AG08395 (cell line): ENCODE measurements around the gene NPAS3.

ENCODE experiments used
- DNase-seq: peaks from one replicate; pipeline ENCODE4 v3.0.0; 2012; ENCODE audit warnings: mixed read lengths, low spot score

NPAS3 gene

GRCh38 chr14:33449268-33449667, 510.6 kb downstream of the NPAS3 start:
- DNase-seq = no peak

DNA sequence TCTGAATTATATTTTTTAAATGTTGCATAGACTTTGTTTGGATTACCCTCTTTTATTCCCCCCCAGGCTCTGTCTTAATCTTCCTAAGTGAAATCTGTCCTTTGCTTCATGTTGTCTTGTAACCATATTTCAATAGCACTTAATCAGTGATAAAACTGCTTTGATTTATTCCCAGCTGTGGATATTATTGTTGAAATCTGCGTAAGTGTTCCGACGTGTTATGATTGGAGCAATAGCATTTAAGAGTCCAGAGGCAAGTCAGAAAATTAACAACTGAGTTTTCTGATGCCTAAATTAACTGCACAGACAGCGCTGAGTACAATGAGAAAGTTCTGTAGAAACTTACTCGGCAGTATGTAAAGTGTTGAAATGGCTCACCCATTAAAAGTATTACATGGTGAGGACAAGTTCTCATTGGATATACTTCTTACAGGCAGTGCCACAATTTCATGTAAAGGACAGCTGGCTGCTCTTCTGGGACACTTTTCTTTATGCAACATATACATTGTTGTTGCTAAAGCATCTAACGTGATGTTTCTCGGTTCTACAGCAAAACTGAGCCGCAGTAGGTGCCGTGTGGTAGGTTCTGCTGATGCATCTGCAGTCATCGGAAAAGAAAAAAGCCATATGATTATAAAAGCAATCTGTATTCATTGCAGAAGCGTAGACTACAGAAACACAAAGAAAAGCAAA, 511.2 kb downstream of the NPAS3 start:
- no peak for DNase-seq

GRCh38 chr14:33450416-33450815, 511.7 kb downstream of the NPAS3 start:
- no peak for DNase-seq

DNA sequence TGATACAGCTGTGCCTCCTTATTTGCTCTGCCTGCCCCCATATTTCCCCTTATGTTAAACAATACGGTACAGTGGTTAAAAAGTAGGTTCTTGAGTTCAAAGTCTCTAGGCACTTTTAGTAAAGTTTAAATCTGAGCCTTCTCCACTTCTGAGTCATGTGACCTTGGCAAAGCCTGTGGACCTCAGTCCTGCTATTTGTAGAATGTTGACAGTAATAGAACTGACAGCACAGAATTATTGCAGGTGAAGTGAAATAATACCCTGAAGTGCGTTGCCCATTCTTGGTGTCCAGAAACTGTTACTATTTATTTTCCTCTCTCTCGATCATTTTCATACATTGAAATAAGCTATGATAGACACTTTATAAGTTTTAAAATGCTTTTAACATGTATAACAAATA, 512.5 kb downstream of the NPAS3 start:
- DNase-seq = no peak

GRCh38 chr14:33452995-33453394, 514.3 kb downstream of the NPAS3 start:
- no peak for DNase-seq

- no peak for DNase-seq
Measured at GRCh38 chr14:33454022-33454595, 515.4 kb downstream of the NPAS3 start.

GRCh38 chr14:33454707-33455106, 516.0 kb downstream of the NPAS3 start:
- DNase-seq = no peak

DNA sequence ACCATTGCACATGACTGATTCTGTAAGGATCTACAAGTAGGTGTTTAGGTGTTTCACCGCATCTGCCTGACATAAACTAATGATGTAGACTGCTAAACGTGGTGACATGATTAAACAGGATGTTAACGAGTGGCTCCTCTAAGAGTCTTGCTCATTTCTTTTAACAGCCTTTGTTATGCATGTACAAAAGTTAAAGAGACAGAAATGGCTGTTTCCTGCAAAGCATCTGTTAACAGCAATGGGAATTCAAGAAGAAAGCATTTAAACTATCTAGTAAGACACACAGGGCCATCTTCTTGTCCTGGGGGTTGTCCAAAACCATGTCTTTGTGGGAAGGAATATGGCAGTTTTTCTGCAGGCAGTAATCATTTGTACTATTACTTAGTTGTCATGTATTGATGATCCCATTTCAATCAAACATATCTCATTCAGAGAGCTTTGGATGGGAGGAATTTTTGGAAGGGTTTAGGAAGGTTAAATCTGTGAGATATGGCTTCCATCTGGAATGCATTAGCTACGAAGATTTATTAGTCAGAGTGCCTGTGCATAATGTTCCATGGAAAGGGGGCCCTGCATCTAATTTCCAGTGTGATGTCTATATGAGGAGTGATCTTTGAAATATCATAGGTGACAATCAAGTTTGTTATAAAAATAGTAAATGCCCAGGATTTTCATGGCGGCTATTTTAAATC, 517.1 kb downstream of the NPAS3 start:
- no peak for DNase-seq

DNA sequence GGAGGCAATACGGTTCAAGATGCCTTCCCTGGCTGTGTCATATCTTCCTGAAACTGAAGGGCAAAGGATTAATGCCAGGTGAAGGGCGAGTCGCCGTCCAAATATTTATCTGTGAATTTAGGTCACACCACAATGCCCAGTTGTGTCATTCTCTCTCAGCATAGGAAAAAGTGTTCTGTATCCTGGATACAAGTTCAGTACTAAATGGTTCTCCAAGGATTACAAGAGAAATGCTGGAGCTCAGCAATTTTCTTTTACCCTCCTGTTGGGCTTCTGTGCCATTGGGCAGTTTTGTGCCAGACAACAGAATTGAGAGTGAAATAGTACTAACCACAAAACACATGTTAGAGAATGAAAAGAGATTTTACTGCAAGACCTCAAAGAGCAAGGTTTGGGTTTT, 518.3 kb downstream of the NPAS3 start:
- DNase-seq = no peak

DNA sequence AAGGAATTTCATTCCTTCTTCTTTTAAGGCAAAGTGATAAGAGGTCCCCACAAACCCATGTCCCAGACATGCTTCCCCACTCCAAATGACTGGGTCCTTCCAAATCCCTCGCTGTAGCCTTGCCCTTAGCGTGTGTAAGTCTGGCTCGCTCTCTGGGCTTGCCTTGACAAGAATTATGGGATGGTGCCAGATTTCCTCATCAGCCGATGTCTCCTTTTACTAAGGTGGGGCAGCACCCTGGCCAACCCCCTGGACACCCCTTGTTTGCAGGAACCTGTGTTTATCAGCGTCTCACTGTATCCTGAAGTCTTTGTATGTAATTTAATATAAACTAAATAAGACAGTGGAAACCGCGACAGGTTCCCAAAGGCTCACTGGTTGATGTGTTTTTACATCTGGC, 518.9 kb downstream of the NPAS3 start:
- no peak for DNase-seq

- DNase-seq = no peak
Measured at GRCh38 chr14:33460164-33460563, 521.5 kb downstream of the NPAS3 start.

DNA sequence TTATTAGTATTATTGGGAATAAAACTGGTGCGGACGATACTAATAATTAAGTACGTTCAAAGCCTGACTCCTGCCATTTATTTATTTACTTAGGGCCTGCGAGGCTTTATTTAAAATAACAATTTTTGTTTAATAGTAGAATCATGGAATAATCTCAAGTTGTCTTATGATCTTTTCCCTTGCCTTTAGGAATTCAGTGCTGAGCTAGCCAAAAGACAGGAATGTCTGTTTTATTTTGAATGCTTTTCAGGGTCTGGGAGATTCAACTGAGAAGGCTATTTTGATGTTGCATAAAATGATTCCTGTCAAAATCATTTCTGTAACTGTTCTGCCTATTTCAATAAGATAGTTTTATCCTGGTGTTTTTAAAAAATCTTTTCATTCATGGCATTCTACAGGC, 522.4 kb downstream of the NPAS3 start:
- DNase-seq = no peak

- no peak for DNase-seq
Measured at GRCh38 chr14:33463731-33464130, 525.1 kb downstream of the NPAS3 start.

DNA sequence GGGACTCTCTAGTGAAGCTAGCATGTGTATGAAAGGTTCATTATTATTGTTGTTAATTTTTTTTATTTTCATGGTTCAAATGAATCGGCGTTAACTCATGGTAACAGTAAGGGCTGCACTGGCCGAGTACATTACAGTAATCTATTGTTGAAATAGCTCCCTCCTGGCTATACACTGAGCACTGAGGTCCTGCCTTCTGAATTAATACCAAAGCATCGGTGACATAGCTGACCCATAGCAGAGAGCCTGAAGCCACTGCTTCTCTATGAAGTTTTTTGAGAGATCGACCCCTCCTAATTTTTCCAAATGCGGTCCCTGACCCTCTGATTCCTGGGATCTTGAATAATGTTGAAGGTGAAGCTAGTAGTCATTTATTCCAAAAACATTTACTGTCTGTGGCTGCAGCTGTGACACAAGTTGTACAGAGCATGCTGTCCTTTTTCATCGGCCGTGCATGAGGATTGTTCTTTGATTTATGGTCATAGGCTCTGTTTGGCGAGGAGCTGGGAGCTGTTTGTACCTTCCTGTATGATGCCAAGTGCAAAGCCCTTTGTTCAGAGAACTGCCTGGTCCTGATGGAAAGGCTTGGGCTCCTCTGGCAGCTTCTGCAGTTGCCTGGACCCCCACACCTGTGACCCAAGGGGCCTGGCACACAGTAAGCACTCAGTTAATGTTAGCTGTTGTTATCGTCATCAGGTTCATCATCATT, 525.7 kb downstream of the NPAS3 start:
- DNase-seq = no peak

GRCh38 chr14:33465846-33466700, 527.4 kb downstream of the NPAS3 start:
- no peak for DNase-seq

- DNase-seq = no peak
Measured at GRCh38 chr14:33467971-33468370, 529.3 kb downstream of the NPAS3 start.

DNA sequence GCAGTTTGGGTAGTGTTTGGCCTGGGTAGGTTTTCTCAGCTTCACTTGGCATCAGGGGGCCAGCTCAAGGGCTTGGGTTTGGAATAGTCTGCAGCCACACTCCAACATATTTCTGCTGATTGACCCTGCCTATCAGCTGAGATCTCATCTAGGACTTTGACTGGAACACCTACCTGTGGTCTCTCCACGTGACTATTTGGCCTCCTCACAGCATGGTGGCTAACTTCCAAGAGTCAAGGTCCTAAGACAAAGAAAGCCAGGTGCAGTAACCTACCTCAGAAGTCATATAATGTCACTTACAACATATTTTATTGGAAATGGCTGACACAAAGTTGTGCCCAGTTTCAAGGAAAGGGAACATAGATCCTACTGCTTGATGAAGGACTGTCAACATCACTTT, 531.2 kb downstream of the NPAS3 start:
- DNase-seq = no peak

DNA sequence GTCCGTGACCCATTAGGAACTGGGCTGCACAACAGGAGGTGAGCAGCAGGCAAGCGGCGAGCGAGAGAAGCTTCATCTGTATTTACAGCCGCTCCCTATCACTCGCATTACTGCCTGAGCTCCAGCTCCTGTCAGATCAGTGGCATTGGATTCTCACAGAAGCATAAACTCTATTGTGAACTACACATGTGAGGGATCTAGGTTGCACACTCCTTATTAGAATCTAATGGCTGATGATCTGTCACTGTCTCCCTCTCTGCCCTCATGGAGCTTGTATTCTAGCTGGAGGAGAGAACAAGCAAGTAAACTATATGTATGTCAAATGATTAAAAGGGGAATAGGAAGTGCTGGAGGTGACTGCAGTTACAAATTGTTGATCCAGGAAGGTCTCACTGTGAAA, 533.1 kb downstream of the NPAS3 start:
- no peak for DNase-seq

DNA sequence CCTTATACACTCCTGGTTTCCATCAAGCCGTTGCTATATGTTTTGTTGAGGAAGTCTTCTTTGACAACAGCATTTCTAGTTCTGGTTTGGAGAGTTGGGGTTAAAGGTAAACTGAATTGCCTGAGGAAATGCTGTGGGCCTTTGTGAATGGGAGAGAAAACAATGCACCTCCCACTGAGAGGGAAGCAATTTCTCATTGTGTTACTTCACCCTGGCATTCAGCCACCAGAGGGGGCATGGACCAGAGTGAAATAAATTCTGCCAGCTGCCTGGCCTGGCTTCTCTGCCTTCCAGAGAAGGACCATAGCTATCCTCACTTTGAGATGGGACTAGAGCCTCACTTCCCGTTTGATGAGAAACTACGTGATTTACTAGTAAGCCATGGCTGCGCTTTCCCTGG, 536.9 kb downstream of the NPAS3 start:
- no peak for DNase-seq

GRCh38 chr14:33477797-33478196, 539.1 kb downstream of the NPAS3 start:
- no peak for DNase-seq

DNA sequence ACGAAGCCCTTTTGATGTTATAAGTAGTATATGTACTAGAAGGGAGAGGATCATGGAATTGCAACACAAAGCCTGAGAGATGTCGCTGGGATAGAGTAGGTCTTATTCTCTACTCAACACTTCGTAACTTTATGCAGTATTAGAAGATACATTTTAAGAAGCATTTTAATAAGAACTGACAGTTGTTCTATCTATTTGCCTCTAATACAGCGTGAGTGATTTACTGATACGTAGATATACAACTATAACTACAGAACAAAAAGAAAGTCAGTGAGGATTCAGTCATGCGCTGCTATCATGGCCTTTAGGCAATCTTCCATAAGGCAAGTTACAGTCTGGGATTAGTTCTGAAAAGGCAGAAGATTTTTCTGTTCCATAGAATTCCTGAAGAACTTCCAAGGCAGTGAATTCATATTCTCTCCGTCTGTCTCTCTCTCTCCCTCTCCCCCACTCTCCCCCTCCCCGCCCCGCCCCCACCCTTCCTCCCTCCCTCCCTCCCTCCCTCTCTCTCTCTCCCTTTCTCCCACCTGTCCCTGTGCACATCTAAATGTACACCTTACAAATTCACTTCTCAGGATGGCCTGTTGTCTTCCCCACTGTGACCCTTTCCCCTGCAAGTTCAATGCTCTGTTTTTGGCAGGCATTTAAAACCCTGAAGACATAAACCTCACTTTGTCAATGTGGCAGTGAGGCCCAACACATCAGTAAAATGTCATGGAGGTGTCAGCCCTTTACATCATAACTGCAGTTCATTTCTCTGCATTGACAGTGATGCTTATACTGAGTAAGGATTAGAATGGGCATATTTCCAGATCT, 541.6 kb downstream of the NPAS3 start:
- no peak for DNase-seq
